Omental fat pad (tissue), 4 donors: Measurements from ENCODE around the gene PIGN. TPM values are rescaled to one million over a fixed set of nuclear protein-coding genes. Genes with fewer than 3 reads are reported as not detected.
"Not testable (repeated sequence)": the region's sequence is repeated elsewhere in the genome, so short reads cannot be mapped to it uniquely, and the experiment has no call there.

Source experiments
- ATAC-seq: fragments of 150-250 bp; one replicate; pipeline ENCODE4 v1.9.1; 2016; ENCODE audit warnings: mild to moderate bottlenecking, moderate library complexity; ENCODE audit not compliant: low FRiP score
- DNase-seq: peaks from one replicate; pipeline ENCODE4 v3.0.0-alpha.2; 2019; ENCODE audit warnings: low spot score
- CTCF ChIP-seq, 3 donors: fragments of 450-650 bp; IDR thresholded peaks; one replicate each; pipeline ENCODE4 v1.5.1; 2016 to 2017; ENCODE audit warnings: antibody characterized with exemption in 3 of 3, mild to moderate bottlenecking in 3 of 3, moderate library complexity in 2 of 3
- total RNA-seq, 4 donors: library from RNA; depleted of rRNA; stranded (reverse); fragments of >200 nt; gene quantifications; one replicate each; pipeline ENCODE4 v1.1.0, GENCODE V29; 2016

The PIGN gene
- total RNA-seq, 4 donors from 2014 or later, result 19.7 to 31.8 (median 24.8) TPM

GRCh38 chr18:62048279-62048678 lies 138.6 kb downstream of the PIGN start:
- DNase-seq (no peak), ATAC-seq (no peak)
- no peak for TF ChIP-seq CTCF (IDR thresholded peaks at IDR 0.05)

GRCh38 chr18:62045316-62045715 lies 141.5 kb downstream of the PIGN start:
- DNase-seq (no peak), ATAC-seq (no peak)
- TF ChIP-seq CTCF (IDR thresholded peaks at IDR 0.05), result no peak

GRCh38 chr18:62044490-62045000 lies 142.3 kb downstream of the PIGN start:
- no peak for TF ChIP-seq CTCF (IDR thresholded peaks at IDR 0.05)
- ATAC-seq (no peak), DNase-seq (no peak)

- no peak for DNase-seq
- ATAC-seq, result peak; percentile 54
- no peak for TF ChIP-seq CTCF (IDR thresholded peaks at IDR 0.05)
These were observed 148.7 kb downstream of the PIGN start for GRCh38 chr18:62037989-62038778.

GRCh38 chr18:62037012-62037742 lies 149.7 kb downstream of the PIGN start:
- DNase-seq (no peak), ATAC-seq (no peak)
- no peak for TF ChIP-seq CTCF (IDR thresholded peaks at IDR 0.05)

GRCh38 chr18:62034286-62034685 lies 152.6 kb downstream of the PIGN start:
- DNase-seq, ATAC-seq: not testable (repeated sequence)

- ATAC-seq (no peak), DNase-seq (no peak)
- TF ChIP-seq CTCF (IDR thresholded peaks at IDR 0.05), result no peak
These were observed 153.1 kb downstream of the PIGN start for GRCh38 chr18:62033756-62034155.
